Osteoblast (primary cell): ENCODE data around the gene DCAF16. TPM values are rescaled to one million over a fixed set of nuclear protein-coding genes. Genes with fewer than 3 reads are reported as not detected.

Source experiments
- DNase-seq: peaks from one replicate; pipeline ENCODE4 v3.0.0; 2011; ENCODE audit warnings: low spot score, mixed read lengths; ENCODE audit not compliant: insufficient read length; ENCODE audit errors: missing footprints
- H2AFZ ChIP-seq: 2 replicates; pipeline ENCODE4 v1.6.0; 2011; ENCODE audit warnings: mild to moderate bottlenecking, low read length
- H3K27ac ChIP-seq: 2 replicates; pipeline ENCODE4 v1.5.1; 2011; ENCODE audit warnings: mild to moderate bottlenecking, low read depth, low read length, moderate library complexity
- H3K27me3 ChIP-seq: 2 replicates; pipeline ENCODE4 v1.6.0; 2012; ENCODE audit warnings: mild to moderate bottlenecking, control low read depth, inconsistent platforms, low read length, moderate library complexity; ENCODE audit not compliant: insufficient read depth
- H3K36me3 ChIP-seq: 2 replicates; pipeline ENCODE4 v1.5.1; 2011; ENCODE audit warnings: mild to moderate bottlenecking, low read length, control low read depth, moderate library complexity; ENCODE audit not compliant: insufficient read depth
- H3K4me1 ChIP-seq: 2 replicates; pipeline ENCODE4 v1.5.1; 2011; ENCODE audit warnings: mild to moderate bottlenecking, low read length, control low read depth, moderate library complexity; ENCODE audit not compliant: insufficient read depth
- H3K4me2 ChIP-seq: 2 replicates; pipeline ENCODE4 v1.6.0; 2011; ENCODE audit warnings: mild to moderate bottlenecking, low read length; ENCODE audit not compliant: insufficient read depth
- H3K4me3 ChIP-seq: fragments of 200-600 bp; sonication (generic); 3 replicates; pipeline ENCODE4 v1.5.1; 2012; ENCODE audit warnings: mild to moderate bottlenecking, low read length, inconsistent platforms; ENCODE audit not compliant: insufficient read depth
- H3K79me2 ChIP-seq: 2 replicates; pipeline ENCODE4 v1.6.0; 2012; ENCODE audit warnings: mild to moderate bottlenecking, low read length, control low read depth, inconsistent platforms; ENCODE audit not compliant: insufficient read depth
- H3K9me3 ChIP-seq: 2 replicates; pipeline ENCODE4 v1.5.1; 2011; ENCODE audit warnings: low read depth, low read length, control low read depth
- H4K20me1 ChIP-seq: 2 replicates; pipeline ENCODE4 v1.6.0; 2012; ENCODE audit warnings: mild to moderate bottlenecking, low read length, control low read depth; ENCODE audit not compliant: insufficient read depth
- CTCF ChIP-seq: IDR thresholded peaks from 2 replicates; pipeline ENCODE4 v1.5.1; 2011; ENCODE audit warnings: mild to moderate bottlenecking, low read depth, low read length, moderate library complexity; ENCODE audit errors: extremely low read depth
- total RNA-seq: library from RNA; depleted of rRNA; stranded (reverse); fragments of >200 nt; gene quantifications from 2 replicates; pipeline ENCODE4 v1.2.3, GENCODE V29; 2012

The DCAF16 gene
- total RNA-seq, 1 donor = 35.1 TPM

GRCh38 chr4:17794730-17795129, 15.8 kb downstream of the DCAF16 start:
- Histone ChIP-seq H3K4me1 (no peaks in the 10 kb centered on the region), H2AFZ (no peak overlapping the region), H3K79me2 (no peaks in the 10 kb centered on the region), H3K27me3 (no peaks in the 10 kb centered on the region), H3K27ac (no peak overlapping the region), H4K20me1 (no peaks in the 10 kb centered on the region), H3K9me3 (no peaks in the 10 kb centered on the region), H3K36me3 (no peaks in the 10 kb centered on the region), H3K4me3 (no peak overlapping the region), H3K4me2 (no peak overlapping the region)
- no peak for TF ChIP-seq CTCF
- no peak for DNase-seq

- no peak overlapping the region for H3K4me2 ChIP-seq
- no peak overlapping the region for H2AFZ ChIP-seq
- H3K4me3 ChIP-seq = no peak overlapping the region
- H3K9me3 ChIP-seq = no peaks in the 10 kb centered on the region
- H4K20me1 ChIP-seq = no peaks in the 10 kb centered on the region
- DNase-seq = no peak
- no peaks in the 10 kb centered on the region for H3K4me1 ChIP-seq
- no peaks in the 10 kb centered on the region for H3K27me3 ChIP-seq
- H3K27ac ChIP-seq = no peak overlapping the region
- TF ChIP-seq CTCF = no peak
- no peaks in the 10 kb centered on the region for H3K79me2 ChIP-seq
- H3K36me3 ChIP-seq = no peaks in the 10 kb centered on the region
Observed at GRCh38 chr4:17788956-17789355, 21.6 kb downstream of the DCAF16 start.

- Histone ChIP-seq H3K27ac (no peak overlapping the region), H3K4me2 (no peak overlapping the region), H3K9me3 (no peaks in the 10 kb centered on the region), H3K4me3 (no peak overlapping the region), H3K27me3 (peaks cover 8% of the 10 kb centered on the region), H3K4me1 (no peaks in the 10 kb centered on the region), H3K36me3 (no peaks in the 10 kb centered on the region), H4K20me1 (no peaks in the 10 kb centered on the region), H2AFZ (no peak overlapping the region), H3K79me2 (no peaks in the 10 kb centered on the region)
- DNase-seq = no peak
- no peak for TF ChIP-seq CTCF
Observed at GRCh38 chr4:17787315-17787714, 23.2 kb downstream of the DCAF16 start.

GRCh38 chr4:17786567-17786966, 24.0 kb downstream of the DCAF16 start:
- no peak for TF ChIP-seq CTCF
- Histone ChIP-seq H4K20me1 (no peaks in the 10 kb centered on the region), H3K36me3 (no peaks in the 10 kb centered on the region), H2AFZ (no peak overlapping the region), H3K9me3 (no peaks in the 10 kb centered on the region), H3K4me3 (no peak overlapping the region), H3K27me3 (peaks cover 15% of the 10 kb centered on the region), H3K4me1 (peaks cover 5% of the 10 kb centered on the region), H3K27ac (no peak overlapping the region), H3K79me2 (no peaks in the 10 kb centered on the region), H3K4me2 (no peak overlapping the region)
- DNase-seq = no peak
